ENCODE data around the gene ZC3H7B. TPM values are rescaled to one million over a fixed set of nuclear protein-coding genes. Genes with fewer than 3 reads are reported as not detected.

The ZC3H7B gene
- total and polyA plus RNA-seq, 2 experiments from 2014 or later = 5.7 to 61.5 TPM

DNA sequence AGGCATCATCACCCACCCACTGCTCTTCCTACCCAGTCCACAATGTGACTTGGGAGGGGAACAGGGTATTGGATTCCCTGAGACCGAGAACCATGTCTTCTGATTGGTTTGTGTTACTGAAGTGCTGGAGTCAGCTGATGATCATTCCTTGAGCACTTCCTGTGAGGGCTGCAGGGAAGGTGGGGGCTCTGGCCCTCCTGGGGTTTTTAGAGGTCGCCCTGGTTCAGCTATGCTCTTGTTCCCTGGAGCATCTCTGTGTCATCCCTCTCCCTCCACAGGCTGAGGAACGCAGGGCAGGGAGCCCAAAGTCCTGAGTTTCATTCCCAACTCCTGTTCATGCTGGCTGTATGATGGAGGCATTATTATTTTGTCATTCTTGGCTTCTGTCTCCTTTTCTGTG is 6.7 kb downstream of the ZC3H7B start (continued):
- TF ChIP-seq, protein P1, sequence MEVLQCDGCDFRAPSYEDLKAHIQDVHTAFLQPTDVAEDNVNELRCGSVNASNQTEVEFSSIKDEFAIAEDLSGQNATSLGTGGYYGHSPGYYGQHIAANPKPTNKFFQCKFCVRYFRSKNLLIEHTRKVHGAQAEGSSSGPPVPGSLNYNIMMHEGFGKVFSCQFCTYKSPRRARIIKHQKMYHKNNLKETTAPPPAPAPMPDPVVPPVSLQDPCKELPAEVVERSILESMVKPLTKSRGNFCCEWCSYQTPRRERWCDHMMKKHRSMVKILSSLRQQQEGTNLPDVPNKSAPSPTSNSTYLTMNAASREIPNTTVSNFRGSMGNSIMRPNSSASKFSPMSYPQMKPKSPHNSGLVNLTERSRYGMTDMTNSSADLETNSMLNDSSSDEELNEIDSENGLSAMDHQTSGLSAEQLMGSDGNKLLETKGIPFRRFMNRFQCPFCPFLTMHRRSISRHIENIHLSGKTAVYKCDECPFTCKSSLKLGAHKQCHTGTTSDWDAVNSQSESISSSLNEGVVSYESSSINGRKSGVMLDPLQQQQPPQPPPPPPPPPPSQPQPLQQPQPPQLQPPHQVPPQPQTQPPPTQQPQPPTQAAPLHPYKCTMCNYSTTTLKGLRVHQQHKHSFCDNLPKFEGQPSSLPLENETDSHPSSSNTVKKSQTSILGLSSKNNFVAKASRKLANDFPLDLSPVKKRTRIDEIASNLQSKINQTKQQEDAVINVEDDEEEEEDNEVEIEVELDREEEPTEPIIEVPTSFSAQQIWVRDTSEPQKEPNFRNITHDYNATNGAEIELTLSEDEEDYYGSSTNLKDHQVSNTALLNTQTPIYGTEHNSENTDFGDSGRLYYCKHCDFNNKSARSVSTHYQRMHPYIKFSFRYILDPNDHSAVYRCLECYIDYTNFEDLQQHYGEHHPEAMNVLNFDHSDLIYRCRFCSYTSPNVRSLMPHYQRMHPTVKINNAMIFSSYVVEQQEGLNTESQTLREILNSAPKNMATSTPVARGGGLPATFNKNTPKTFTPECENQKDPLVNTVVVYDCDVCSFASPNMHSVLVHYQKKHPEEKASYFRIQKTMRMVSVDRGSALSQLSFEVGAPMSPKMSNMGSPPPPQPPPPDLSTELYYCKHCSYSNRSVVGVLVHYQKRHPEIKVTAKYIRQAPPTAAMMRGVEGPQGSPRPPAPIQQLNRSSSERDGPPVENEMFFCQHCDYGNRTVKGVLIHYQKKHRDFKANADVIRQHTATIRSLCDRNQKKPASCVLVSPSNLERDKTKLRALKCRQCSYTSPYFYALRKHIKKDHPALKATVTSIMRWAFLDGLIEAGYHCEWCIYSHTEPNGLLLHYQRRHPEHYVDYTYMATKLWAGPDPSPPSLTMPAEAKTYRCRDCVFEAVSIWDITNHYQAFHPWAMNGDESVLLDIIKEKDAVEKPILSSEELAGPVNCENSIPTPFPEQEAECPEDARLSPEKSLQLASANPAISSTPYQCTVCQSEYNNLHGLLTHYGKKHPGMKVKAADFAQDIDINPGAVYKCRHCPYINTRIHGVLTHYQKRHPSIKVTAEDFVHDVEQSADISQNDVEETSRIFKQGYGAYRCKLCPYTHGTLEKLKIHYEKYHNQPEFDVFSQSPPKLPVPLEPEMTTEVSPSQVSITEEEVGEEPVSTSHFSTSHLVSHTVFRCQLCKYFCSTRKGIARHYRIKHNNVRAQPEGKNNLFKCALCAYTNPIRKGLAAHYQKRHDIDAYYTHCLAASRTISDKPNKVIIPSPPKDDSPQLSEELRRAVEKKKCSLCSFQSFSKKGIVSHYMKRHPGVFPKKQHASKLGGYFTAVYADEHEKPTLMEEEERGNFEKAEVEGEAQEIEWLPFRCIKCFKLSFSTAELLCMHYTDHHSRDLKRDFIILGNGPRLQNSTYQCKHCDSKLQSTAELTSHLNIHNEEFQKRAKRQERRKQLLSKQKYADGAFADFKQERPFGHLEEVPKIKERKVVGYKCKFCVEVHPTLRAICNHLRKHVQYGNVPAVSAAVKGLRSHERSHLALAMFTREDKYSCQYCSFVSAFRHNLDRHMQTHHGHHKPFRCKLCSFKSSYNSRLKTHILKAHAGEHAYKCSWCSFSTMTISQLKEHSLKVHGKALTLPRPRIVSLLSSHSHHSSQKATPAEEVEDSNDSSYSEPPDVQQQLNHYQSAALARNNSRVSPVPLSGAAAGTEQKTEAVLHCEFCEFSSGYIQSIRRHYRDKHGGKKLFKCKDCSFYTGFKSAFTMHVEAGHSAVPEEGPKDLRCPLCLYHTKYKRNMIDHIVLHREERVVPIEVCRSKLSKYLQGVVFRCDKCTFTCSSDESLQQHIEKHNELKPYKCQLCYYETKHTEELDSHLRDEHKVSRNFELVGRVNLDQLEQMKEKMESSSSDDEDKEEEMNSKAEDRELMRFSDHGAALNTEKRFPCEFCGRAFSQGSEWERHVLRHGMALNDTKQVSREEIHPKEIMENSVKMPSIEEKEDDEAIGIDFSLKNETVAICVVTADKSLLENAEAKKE (CRISPR knock-in tag; IDR thresholded peaks at IDR 0.05) = no peak
- TF ChIP-seq EZH2phosphoT487 (IDR thresholded peaks at IDR 0.05; ENCODE audit: unreplicated experiment) (no peak), POLR2AphosphoS5 (IDR thresholded peaks at IDR 0.05; ENCODE audit: low read depth) (no peak)

DNA sequence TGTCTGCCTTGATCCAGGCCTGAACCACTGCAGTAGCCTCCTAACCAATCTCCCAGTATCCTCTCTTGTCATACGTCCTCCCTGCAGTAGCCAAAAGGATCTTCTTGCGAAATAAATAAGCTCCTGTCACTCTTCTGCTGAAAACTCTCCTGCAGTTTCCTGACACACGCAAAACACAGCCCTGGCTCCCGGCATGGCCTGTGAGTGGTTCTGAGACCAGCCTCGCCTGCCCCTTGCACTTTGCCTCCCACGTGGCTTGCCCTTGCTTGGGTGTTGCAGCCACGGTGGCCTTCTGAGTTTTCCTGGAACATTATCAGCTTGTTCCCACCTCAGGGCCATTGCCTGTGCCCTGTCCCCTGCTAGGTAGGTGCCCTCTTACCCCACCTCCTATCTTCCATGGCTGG is 7.2 kb downstream of the ZC3H7B start:
- H3K4me1 ChIP-seq (ENCODE audit: insufficient read depth) = peaks cover 12% of the 10 kb centered on the region
- H3F3A ChIP-seq (replicated peaks; ENCODE audit: low read depth) = 0 out of 2 replicates have a peak, but pooled peaks cover 6% of the 10 kb centered on the region
- H4K20me1 ChIP-seq (replicated peaks; ENCODE audit: insufficient read depth) = peaks cover 30% of the 10 kb centered on the region
- H3K4me1 Mint-ChIP-seq = peaks cover 29% of the 10 kb centered on the region
- no peak overlapping the region for H3K27ac ChIP-seq (ENCODE audit: low read depth)
- no peaks in the 10 kb centered on the region for H3K36me3 ChIP-seq (ENCODE audit: insufficient read depth)
- no peak overlapping the region for H3K4me3 ChIP-seq
- H3K9me3 Mint-ChIP-seq = no peaks in the 10 kb centered on the region
- H3K4me2 ChIP-seq = no peak overlapping the region
- TF ChIP-seq JUNB (IDR thresholded peaks at IDR 0.05; ENCODE audit: unreplicated experiment) = no peak
- no peak for TF ChIP-seq ZNF331 (CRISPR knock-in tag; IDR thresholded peaks at IDR 0.05; ENCODE audit: low read depth)
- no peak for TF ChIP-seq NANOG (IDR thresholded peaks at IDR 0.05; ENCODE audit: borderline replicate concordance)
- TF ChIP-seq, protein P2, sequence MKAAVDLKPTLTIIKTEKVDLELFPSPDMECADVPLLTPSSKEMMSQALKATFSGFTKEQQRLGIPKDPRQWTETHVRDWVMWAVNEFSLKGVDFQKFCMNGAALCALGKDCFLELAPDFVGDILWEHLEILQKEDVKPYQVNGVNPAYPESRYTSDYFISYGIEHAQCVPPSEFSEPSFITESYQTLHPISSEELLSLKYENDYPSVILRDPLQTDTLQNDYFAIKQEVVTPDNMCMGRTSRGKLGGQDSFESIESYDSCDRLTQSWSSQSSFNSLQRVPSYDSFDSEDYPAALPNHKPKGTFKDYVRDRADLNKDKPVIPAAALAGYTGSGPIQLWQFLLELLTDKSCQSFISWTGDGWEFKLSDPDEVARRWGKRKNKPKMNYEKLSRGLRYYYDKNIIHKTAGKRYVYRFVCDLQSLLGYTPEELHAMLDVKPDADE (IDR thresholded peaks at IDR 0.05) = no peak
- TF ChIP-seq POLR2AphosphoS5 (IDR thresholded peaks at IDR 0.05; ENCODE audit: low read depth) = no peak
- TF ChIP-seq CREB1 (CRISPR knock-in tag; IDR thresholded peaks at IDR 0.05; ENCODE audit: low read depth) = no peak
- TF ChIP-seq, protein P3, sequence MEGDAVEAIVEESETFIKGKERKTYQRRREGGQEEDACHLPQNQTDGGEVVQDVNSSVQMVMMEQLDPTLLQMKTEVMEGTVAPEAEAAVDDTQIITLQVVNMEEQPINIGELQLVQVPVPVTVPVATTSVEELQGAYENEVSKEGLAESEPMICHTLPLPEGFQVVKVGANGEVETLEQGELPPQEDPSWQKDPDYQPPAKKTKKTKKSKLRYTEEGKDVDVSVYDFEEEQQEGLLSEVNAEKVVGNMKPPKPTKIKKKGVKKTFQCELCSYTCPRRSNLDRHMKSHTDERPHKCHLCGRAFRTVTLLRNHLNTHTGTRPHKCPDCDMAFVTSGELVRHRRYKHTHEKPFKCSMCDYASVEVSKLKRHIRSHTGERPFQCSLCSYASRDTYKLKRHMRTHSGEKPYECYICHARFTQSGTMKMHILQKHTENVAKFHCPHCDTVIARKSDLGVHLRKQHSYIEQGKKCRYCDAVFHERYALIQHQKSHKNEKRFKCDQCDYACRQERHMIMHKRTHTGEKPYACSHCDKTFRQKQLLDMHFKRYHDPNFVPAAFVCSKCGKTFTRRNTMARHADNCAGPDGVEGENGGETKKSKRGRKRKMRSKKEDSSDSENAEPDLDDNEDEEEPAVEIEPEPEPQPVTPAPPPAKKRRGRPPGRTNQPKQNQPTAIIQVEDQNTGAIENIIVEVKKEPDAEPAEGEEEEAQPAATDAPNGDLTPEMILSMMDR (conservative IDR thresholded peaks at IDR 0.05; ENCODE audit: low read depth in 2 of 2) = no peak
- TF ChIP-seq, protein P4, sequence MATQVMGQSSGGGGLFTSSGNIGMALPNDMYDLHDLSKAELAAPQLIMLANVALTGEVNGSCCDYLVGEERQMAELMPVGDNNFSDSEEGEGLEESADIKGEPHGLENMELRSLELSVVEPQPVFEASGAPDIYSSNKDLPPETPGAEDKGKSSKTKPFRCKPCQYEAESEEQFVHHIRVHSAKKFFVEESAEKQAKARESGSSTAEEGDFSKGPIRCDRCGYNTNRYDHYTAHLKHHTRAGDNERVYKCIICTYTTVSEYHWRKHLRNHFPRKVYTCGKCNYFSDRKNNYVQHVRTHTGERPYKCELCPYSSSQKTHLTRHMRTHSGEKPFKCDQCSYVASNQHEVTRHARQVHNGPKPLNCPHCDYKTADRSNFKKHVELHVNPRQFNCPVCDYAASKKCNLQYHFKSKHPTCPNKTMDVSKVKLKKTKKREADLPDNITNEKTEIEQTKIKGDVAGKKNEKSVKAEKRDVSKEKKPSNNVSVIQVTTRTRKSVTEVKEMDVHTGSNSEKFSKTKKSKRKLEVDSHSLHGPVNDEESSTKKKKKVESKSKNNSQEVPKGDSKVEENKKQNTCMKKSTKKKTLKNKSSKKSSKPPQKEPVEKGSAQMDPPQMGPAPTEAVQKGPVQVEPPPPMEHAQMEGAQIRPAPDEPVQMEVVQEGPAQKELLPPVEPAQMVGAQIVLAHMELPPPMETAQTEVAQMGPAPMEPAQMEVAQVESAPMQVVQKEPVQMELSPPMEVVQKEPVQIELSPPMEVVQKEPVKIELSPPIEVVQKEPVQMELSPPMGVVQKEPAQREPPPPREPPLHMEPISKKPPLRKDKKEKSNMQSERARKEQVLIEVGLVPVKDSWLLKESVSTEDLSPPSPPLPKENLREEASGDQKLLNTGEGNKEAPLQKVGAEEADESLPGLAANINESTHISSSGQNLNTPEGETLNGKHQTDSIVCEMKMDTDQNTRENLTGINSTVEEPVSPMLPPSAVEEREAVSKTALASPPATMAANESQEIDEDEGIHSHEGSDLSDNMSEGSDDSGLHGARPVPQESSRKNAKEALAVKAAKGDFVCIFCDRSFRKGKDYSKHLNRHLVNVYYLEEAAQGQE (IDR thresholded peaks at IDR 0.05; ENCODE audit: unreplicated experiment) = no peak
- no peak for TF ChIP-seq EZH2phosphoT487 (IDR thresholded peaks at IDR 0.05; ENCODE audit: unreplicated experiment)
- TF ChIP-seq ZNF114 (CRISPR knock-in tag; IDR thresholded peaks at IDR 0.05) = no peak
- H3K79me2 ChIP-seq (replicated peaks; ENCODE audit: insufficient read depth) = peaks cover 100% of the 10 kb centered on the region
- H3K4me3 Mint-ChIP-seq = no peak overlapping the region; the same call in 2 of the 3 replicates
- no peak overlapping the region for H2AFZ ChIP-seq
- no peaks in the 10 kb centered on the region for H3K27me3 ChIP-seq (ENCODE audit: insufficient read depth)
- DNase-seq (ENCODE audit: low spot score) (no peak), ATAC-seq (no peak)
- peaks cover 34% of the 10 kb centered on the region for H3K36me3 Mint-ChIP-seq (ENCODE audit: low read depth)
- H3K27ac Mint-ChIP-seq = no peak overlapping the region
- no peaks in the 10 kb centered on the region for H3K9me2 ChIP-seq (ENCODE audit: insufficient read depth)
- H3K27me3 Mint-ChIP-seq (ENCODE audit: insufficient read depth, low read depth, poor library complexity) = peaks cover 9% of the 10 kb centered on the region
